Activated T-cell treated with anti-CD3 and anti-CD28 coated beads for 24 hours (primary cell): Measurements from ENCODE around the gene PCP2.
"Not testable (repeated sequence)": the region's sequence is repeated elsewhere in the genome, so short reads cannot be mapped to it uniquely, and the experiment has no call there.

Experiments used
- DNase-seq: peaks from one replicate; pipeline ENCODE4 v3.0.0-alpha.2; 2020; ENCODE audit warnings: low read depth

The PCP2 gene

DNA sequence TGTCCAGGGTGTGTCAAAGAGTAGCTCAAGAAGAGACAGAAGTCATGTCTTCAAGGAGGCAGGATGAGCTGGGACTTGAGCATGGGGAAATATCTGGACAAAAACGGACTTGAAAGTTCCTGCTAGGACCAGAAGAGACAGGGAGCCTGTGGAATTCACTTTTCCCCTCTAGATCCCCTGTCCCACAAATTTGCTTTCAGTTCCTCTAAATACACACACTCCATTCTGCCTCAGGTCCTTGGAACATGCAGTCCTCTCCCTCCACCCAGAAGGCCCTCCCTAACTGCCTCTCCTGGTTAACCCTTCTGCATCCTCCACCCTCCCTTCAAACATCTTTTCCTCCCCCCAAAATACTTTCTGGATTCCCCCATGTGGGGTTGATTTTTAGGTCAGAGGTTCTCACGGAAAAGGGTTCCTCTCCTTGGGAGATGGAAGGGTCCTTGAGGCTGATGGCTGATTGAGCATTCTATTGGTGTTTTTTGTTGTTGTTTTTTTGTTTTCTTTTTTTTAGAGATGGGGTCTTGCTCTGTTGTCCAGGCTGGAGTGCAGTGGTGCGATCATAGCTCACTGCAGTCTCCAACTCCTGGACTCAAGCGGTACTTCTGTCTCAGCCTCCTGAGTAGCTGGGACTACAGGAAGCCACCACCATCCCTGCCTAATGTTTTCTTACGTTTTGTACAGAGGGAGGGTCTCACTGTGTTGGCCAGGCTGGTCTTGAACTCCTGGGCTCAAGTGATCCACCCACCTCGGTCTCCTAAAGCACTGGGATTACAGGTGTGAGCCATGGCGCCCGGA lies 28.4 kb upstream of the PCP2 start:
- no peak for DNase-seq

DNA sequence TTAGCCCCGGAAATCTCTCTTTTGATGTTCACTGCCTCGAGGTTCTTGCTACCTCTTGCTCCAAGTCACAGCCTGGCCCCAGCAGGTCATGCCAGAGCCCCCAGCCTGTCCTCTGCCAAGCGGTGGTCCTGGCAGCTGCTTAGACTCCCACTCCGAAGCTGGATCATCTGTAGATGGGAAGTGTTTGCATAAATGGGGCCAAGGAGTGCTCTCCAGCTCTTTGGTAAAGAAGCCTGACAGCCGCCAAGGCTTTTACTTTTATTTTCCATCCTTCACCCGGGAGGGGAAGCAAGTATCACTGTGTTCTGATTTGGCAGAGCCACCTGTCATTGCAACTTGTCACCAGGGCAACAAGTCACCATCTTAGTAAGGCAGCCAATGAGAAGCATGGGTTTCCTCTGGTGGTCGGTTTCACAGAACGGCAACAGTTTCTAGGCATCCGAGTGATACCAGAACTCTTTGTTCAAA lies 24.7 kb upstream of the PCP2 start:
- DNase-seq = peak; percentile 32

DNA sequence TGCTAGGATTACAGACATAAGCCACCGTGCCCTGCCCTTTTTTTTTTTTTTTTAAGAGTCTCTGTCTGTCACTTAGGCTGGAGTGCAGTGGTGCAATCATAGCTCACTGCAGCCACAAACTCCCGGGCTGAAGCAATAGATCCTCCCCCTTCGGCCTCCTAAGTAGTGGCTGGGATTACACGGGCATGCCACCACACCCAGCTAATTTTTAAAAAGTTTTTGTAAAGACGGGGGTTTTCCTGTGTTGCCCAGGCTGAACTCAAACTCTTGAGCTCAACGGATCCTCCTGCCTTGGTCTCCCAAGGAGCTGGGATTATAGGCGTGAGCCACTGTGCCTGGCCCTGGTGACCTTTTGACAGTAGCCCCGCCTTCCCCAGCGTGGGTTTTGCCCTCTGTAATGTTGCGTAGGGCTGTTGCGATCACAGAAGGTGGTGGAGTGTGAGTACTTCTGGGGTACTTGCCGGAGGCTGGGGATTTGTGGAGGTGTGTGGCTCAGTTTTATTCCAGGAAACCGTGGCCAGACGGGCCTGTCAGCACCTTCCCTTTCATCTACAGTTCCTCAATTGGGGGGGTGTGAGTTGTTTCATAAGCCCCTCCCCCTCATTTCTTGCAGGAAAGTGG lies 23.7 kb upstream of the PCP2 start:
- no peak for DNase-seq

DNA sequence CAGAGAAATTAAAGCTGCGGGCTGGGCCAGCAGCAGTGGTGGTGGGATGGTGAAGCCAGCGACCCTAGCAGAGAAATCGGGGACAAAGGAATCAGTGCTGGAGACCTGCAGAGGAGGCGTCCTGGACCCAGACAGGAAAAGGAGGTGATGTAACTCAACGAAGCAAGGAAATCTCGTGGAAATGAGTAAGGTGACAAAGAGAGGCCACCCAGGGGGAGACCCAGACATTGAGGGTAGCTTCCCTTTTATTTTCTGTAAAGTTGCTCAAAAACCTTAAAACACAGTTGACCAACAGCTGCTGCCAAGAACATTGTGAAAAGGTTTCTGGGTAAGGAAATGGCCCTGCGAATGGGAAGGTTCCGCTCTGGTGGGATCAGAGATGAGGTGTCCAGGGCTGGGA lies 22.1 kb upstream of the PCP2 start:
- no peak for DNase-seq

DNA sequence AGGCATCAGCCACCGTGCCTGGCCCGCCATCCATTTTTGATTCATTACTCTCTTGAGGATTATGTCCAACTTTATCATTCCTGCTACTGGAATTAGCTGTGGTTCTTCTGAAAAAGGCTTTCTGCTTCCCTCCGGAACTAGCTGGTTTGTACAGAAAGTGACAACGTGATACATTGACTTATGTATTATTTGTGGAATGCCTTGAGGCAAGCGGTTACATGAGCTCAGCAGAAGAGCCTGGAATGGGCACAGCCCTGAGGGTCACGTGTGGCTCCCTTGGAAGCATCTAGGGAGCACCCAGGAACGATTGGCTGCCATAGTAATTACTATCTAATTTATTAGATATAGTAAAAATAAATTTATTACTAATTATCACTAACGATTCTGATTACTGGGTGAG lies 20.9 kb upstream of the PCP2 start:
- DNase-seq = no peak

DNA sequence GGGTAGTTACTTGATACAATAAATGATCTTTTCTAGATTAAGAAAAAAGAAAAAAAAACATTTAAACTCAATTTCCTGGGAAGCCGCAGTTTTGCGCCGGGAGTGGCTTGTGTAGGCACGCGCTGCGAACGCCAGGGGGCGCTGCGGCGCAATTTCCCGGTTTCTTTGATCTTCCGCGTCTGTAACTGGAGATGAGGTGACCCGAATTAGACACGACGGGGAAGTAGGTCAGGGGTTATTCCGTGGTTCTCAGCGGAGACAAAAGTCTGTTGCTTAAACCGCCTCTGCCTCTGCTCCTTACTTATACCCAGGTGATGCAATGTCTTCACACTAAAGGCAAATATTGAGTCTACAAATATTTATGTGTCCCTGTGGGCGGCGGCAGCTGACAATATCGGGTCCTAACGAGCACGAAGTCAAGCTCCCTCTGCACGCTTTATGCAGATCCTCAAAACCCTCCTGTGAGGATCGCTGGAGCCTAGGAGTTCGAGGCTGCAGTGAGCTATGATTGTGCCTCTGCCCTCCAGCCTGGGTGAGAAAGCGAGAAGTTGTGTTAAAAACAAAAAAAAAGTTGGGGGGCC lies 18.6 kb upstream of the PCP2 start:
- DNase-seq = peak; percentile 77

DNA sequence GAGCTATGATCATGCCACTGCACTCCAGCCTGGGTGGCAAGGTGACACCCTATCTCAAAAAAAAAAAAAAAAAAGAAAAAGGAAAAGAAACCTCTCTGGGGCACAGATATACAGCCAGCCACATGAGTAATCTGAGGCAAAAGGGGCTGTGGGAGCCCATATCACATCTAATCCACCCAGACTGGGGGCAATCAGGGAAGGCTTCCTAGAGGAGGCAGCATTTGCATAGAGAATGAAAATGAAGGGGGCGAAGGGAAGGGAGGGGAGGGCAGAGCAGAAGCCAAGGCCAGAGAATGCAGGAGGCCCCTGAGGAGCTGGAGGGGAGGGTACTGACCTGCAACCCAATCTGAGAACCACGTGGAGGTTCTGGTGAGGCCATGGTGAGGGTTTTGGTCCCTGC lies 16.6 kb upstream of the PCP2 start:
- DNase-seq = no peak

DNA sequence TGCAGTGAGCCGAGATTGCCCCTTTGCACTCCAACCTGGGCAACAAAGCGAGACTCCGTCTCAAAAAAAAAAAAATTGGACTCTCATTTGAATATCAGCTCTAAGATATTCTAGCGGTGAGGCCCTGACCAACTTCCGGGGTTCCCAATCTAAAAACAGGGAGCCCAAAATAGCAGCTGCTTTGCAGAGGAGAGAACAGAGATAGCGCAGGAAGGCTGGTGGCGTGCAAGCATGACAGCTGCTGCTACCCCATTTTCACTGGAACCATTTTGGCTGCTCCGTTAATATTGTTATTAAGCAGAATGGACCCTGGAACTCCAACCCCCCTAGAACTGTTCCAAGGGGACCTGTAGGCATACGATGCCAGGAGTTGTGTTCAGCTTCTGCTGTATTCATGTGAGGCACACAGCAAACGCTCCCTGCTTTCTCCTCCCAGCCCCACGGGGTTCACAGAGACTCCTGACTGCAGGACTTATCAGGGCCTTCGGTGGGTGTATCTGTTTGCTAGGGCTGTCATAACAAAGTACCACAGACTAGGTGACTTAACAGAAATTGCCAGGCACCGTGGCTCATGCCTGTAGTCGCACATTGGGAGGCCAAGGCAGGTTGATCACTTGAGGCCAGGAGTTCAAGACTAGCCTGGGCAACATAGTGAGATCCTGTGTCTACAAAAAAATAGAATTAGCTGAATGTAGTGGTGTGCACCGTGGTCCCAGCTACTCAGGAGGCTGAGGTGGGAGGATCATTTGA lies 14.9 kb upstream of the PCP2 start:
- no peak for DNase-seq

DNA sequence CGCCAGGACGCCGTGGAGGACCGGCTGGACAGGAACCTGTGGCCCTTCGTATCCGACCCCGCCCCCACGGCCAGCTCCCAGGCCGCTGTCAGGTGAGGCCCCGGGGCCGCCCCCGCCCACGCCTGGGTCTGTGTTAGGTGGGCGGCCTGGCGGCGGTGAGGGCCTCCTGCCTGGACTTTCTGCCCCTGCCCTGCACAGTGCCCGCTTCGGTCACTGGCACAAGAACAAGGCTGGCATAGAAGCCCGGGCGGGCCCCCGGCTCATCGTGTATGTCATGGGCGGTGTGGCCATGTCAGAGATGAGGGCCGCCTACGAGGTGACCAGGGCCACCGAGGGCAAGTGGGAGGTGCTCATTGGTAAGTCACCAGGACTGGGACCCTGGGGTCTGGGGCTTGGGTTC lies 13.6 kb upstream of the PCP2 start:
- no peak for DNase-seq

DNA sequence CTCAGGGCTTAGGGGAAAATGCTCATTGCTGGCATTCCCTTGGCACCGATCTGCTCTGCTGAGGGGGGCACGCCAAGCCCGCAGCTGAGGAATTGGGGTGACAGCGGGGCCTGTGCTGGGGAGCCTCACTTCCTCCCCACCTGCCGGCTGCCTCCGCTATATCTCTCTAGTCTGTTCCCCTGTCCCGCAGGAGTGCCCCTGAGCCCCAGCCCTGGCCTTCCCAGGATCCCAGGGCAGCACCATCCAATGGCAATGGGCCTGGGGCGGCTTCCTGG lies 12.8 kb upstream of the PCP2 start:
- no peak for DNase-seq

DNA sequence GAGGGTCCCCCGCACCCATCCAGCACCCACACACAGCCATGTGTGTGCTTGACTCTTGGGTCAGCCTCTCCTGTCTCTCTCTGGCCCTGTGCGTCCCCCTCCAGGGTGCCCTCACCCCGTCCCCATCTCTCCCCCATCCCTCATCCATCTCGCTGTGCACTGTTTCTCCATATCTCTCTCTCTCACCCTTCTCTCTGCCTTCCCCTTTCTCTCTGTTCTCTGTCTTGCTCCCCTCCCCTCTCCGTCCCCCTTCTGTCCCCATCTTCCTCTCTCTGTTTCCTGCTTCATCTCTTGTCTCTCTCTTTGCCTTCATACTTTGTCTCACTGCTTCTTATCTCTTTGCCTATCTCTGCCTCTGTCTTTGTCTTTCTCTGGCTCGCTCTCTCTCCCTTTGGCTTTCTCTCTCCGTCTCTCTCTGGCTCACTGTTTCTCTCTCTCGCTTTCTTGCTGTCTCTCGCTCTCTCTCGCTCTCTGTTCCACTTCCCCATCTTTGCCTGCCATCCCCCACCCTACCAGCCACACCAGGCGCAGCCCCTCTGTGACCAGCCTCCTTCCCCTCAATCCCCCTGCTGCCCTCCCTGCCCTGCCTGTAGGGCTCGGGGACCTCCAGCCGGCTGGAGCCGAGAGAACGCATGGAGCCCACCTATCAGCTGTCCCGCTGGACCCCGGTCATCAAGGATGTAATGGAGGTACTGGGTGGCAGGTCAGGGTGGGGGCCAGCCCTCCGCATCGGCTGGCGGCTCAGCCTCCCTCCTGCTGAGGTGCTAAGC lies 12.3 kb upstream of the PCP2 start:
- no peak for DNase-seq

DNA sequence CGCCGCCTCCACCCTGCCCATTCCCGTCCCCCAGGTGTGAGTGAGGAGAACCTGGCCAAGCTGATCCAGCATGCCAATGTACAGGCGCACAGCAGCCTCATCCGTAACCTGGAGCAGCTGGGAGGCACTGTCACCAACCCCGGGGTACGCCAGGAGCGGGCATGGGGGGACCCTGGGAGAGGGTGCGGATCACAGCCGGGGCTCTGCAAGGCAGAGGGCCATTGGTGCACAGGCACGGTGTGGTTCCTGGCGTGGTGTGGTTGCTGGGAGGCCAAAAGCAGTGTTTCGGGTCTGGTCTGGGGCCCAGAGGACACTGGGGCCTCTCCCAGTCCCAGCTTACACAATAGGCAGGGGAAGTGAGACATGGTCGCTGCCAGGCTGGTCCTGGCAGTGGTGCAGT lies 11.6 kb upstream of the PCP2 start:
- no peak for DNase-seq

DNA sequence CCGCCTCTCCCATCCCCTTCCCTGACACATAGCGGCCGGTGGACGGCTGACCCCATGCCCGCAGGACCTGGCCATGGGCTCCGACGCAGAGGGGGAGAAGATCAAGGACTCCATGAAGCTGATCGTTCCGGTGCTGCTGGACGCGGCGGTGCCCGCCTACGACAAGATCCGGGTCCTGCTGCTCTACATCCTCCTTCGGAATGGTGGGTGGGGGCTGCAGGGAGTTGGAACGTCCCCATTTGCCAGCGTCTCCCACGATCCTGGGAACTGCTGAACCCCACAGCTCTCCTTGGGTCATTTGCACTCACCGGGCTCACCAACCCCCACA lies 11.0 kb upstream of the PCP2 start:
- DNase-seq = no peak

DNA sequence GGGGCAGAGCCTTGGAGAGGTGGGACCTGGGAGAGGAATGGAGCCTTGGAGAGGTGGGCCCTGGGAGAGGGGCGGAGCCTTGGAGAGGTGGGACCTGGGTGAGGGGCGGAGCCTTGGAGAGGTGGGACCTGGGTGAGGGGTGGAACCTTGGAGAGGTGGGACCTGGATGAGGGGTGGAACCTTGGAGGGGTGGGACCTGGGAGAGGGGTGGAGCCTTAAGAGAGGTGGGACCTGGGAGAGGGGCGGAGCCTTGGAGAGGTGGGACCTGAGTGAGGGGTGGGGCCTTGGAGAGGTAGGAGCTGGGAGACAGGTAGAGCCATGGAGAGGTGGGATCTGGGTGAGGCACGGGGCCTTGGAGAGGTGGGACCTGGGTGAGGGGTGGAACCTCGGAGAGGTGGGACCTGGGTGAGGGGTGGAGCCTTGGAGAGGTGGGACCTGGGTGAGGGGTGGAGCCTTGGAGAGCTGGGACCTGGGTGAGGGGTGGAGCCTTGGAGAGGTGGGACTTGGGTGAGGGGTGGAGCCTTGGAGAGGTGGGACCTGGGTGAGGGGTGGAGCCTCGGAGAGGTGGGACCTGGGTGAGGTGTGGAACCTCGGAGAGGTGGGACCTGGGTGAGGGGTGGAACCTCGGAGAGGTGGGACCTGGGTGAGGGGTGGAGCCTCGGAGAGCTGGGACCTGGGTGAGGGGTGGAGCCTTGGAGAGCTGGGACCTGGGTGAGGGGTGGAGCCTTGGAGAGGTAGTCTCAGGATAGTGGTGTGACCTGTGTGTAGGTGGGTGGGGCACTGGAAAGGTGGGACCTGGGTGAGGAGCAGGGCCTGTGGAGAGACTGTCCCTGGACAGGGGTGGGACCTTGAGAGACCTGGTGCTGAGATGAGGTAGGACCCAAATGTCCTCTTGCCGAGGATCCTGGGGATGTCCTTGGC lies 10.4 kb upstream of the PCP2 start:
- not testable (repeated sequence) for DNase-seq

DNA sequence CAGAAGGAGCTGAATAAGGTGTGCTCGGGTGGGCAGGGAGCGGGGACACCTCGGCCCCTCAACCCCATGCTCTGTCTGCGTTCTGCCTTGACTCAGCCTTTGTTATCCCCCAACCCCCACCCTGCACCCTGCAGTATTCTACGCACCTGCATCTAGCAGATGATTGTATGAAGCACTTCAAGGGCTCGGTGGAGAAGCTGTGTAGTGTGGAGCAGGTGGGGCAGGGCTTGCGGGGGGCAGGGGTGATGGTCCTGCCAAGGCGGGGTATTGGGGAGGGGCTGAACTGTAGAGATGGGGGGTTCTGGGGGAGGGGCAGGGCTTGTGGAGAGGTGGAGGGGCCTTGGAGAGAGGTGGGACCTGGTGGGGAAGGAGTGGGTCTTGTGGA lies 9.5 kb upstream of the PCP2 start:
- DNase-seq = no peak

DNA sequence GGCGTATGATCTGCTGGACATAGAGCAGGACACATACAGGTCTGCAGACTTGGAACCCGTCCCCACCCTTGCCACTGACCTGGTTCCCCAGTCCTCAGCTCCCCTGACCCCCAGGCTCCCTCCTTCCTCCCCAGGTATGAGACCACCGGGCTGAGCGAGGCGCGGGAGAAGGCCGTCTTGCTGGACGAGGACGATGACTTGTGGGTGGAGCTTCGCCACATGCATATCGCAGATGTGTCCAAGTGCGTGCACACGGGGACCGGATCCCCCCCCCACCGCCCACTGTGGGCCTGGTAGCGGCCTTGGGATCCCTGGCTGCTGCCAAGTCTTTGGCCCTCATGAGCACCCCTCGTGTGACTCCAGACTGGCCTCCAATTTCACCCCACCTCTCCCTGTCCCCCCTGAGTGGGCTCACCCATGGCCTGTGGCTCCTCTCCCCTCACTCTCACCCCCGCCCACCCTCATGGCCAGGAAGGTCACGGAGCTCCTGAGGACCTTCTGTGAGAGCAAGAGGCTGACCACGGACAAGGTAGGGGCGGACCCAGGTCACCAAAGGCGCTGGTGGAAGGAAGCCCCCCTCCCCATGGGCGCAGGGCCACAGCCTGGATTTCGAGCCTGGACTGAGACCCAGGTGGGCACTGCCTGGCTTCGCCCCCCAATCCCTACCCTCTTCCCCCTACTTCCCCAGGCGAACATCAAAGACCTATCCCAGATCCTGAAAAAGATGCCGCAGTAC lies 8.9 kb upstream of the PCP2 start:
- no peak for DNase-seq

DNA sequence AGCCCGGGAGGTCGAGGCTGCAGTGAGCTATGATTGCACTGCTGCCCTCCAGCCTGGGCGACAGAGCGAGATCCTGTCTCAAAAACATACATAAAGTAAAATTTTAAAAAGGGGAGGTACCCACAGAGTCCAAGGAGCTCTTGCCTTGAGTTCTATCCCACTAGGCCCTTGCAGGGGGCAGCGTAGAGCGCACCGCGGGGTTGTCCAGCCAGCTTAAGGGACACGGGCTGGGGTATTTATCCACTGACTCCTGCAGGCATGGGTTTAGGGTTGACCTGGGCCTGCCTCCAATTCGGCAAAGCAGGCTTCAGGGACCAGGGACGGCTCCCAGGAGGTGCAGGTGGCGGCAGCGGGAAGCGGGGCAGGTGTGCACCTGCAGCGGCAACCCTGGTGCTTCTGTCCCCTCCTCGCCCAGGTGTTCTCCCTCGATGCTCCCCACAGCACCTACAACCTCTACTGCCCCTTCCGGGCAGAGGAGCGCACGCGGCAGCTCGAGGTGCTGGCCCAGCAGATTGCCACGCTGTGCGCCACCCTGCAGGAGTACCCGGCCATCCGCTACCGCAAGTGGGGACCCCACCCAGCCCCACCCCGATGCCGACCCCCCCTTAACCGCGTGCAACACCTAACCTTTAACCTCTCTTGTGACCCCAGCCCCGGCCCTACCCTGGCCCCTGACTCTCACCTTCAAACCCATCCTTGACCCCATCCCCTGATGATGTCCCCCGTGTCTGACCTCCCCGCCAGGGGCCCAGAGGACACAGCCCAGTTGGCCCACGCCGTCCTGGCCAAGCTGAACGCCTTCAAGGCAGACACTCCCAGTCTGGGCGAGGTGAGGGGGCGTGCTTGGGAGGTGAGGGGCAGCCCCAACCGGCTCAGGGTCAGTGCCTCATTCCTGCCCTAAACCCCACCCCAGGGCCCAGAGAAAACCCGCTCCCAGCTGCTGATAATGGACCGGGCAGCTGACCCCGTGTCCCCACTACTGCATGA lies 8.1 kb upstream of the PCP2 start:
- no peak for DNase-seq

DNA sequence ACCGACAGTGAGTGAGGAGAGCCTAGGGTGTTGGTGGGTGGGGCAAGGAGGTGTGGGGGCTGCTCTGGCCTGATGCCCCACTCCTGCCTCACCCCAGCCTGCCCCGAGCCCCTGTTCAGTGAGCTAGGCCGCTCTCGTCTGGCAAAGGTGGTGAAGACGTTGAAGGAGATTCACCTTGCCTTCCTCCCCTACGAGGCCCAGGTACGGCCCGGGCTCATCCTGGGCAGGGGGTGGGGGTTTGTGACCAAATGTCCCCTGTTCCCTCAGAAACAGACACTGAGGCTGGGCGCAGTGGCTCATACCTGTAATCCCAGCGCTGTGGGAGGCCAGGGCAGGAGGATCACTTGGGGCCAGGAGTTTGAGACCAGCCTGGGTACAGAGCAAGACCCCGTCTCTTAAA lies 7.3 kb upstream of the PCP2 start:
- DNase-seq = no peak

DNA sequence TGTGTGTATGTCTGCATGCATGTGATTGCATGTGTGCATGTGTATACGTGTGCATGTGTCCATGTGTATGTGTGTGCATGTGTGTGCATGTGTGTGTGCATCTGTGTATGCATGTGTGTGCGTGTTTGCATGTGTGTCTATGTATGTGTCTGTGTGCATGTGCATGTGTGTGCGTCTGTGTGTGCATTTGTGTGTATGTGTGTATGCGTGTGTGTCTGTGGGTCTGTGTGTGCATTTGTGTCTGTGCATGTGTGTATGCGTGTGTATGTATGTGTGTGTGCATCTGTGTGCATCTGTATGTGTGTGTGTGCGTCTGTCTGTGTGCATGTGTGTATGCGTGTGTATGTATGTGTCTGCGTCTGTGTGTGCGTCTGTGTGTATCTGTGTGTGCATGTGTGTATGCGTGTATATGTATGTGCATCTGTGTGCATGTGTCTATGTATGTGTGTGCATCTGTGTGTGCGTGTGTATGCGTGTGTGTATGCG lies 6.4 kb upstream of the PCP2 start:
- no peak for DNase-seq
